Peyer's patch (tissue), 4 donors: ENCODE results near the gene FAM81B.

Experiments
- CTCF ChIP-seq, 6 experiments: fragments of 450-650 bp in 4 of 6; fragments of 200-600 bp in 2 of 6; sonication (generic) in 1 of 6; IDR thresholded peaks; one replicate each; pipeline ENCODE4 v1.5.1; 2017 to 2019; ENCODE audit warnings: antibody characterized with exemption in 6 of 6, mild to moderate bottlenecking in 3 of 6, moderate library complexity in 1 of 6
- POLR2A ChIP-seq, 2 donors: fragments of 450-650 bp; IDR thresholded peaks; one replicate each; pipeline ENCODE4 v1.5.1; 2017; ENCODE audit warnings: antibody characterized with exemption in 2 of 2, mild to moderate bottlenecking in 2 of 2, moderate library complexity in 2 of 2

DNA sequence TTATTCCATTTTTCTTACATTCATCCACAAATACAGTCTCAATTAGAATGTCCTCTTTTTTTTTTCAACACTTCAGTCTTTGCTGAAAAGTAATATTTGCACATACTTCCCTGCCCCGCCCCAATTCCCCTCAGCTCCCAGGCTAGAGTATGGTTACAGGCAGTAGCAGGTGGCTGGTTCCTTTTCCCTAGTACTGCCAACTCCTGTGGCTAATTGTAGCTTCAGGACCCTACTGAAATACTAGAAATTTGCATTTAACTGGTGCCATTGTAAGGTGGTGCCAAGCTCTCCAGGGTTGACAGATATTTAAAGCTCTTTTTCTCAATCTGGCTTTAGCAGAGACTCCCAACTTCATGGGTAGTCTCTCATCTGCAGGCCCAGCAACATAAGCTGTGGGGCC, 80.3 kb downstream of the FAM81B start:
- TF ChIP-seq CTCF (IDR thresholded peaks at IDR 0.05) (no peak), POLR2A (IDR thresholded peaks at IDR 0.05) (no peak)
